SK-N-MC (cell line): ENCODE data around the gene TLR1.

Source experiments
- EZH2 ChIP-seq: fragments of 200-600 bp; sonication (generic); IDR thresholded peaks from one replicate; pipeline ENCODE4 v1.6.1; 2017; ENCODE audit warnings: antibody characterized with exemption
- FOXP2 ChIP-seq: optimal IDR thresholded peaks from 2 replicates; pipeline ENCODE3; 2011; ENCODE audit warnings: mild to moderate bottlenecking, moderate library complexity; ENCODE audit not compliant: insufficient read depth; ENCODE audit errors: extremely low read length, control extremely low read depth
- POLR2AphosphoS5 ChIP-seq: IDR thresholded peaks from 2 replicates; pipeline ENCODE4 v1.6.1; 2012; ENCODE audit warnings: mild to moderate bottlenecking, low read depth, low read length, borderline replicate concordance

GRCh38 chr4:38787693-38788092 lies 16.9 kb downstream of the TLR1 start:
- no peak for TF ChIP-seq POLR2AphosphoS5
- TF ChIP-seq EZH2 = no peak
- TF ChIP-seq FOXP2 = no peak
